ENCODE data around the gene ZNF609.

The ZNF609 gene

GRCh38 chr15:64682255-64682654 is 221.9 kb downstream of the ZNF609 start:
- TF ChIP-seq POU2F2 (IDR thresholded peaks at IDR 0.05; ENCODE audit: low read depth, low read length): no peak
- no peak for TF ChIP-seq SPI1 (IDR thresholded peaks at IDR 0.05; ENCODE audit: low read depth, low read length)
- no peak for TF ChIP-seq POLR2A (IDR thresholded peaks at IDR 0.05; ENCODE audit: low read depth, low read length)
- no peak for TF ChIP-seq PAX5 (IDR thresholded peaks at IDR 0.05; ENCODE audit: insufficient read depth, low read length, severe bottlenecking)
- TF ChIP-seq TAF1 (IDR thresholded peaks at IDR 0.05; ENCODE audit: low read depth, low read length): no peak
- no peak for TF ChIP-seq POLR2AphosphoS5 (IDR thresholded peaks at IDR 0.05; ENCODE audit: low read depth, low read length)
- FAIRE-seq: no peak
- no peak for DNase-seq (ENCODE audit: insufficient read length, low spot score)

GRCh38 chr15:64683378-64683777 is 223.0 kb downstream of the ZNF609 start:
- no peak for TF ChIP-seq POU2F2 (IDR thresholded peaks at IDR 0.05; ENCODE audit: low read depth, low read length)
- TF ChIP-seq TAF1 (IDR thresholded peaks at IDR 0.05; ENCODE audit: low read depth, low read length): no peak
- no peak for TF ChIP-seq POLR2AphosphoS5 (IDR thresholded peaks at IDR 0.05; ENCODE audit: low read depth, low read length)
- TF ChIP-seq POLR2A (IDR thresholded peaks at IDR 0.05; ENCODE audit: low read depth, low read length): no peak
- no peak for TF ChIP-seq SPI1 (IDR thresholded peaks at IDR 0.05; ENCODE audit: low read depth, low read length)
- no peak for TF ChIP-seq PAX5 (IDR thresholded peaks at IDR 0.05; ENCODE audit: insufficient read depth, low read length, severe bottlenecking)
- DNase-seq (ENCODE audit: insufficient read length, low spot score) (no peak), FAIRE-seq (no peak)

- TF ChIP-seq TAF1 (IDR thresholded peaks at IDR 0.05; ENCODE audit: low read depth, low read length) (no peak), SPI1 (IDR thresholded peaks at IDR 0.05; ENCODE audit: low read depth, low read length) (no peak), PAX5 (IDR thresholded peaks at IDR 0.05; ENCODE audit: insufficient read depth, low read length, severe bottlenecking) (no peak), POLR2A (IDR thresholded peaks at IDR 0.05; ENCODE audit: low read depth, low read length) (no peak), POU2F2 (IDR thresholded peaks at IDR 0.05; ENCODE audit: low read depth, low read length) (no peak), POLR2AphosphoS5 (IDR thresholded peaks at IDR 0.05; ENCODE audit: low read depth, low read length) (no peak)
- FAIRE-seq: no peak
- no peak for DNase-seq (ENCODE audit: insufficient read length, low spot score)
These were observed 225.0 kb downstream of the ZNF609 start for GRCh38 chr15:64685230-64685888.

GRCh38 chr15:64686130-64686735 is 225.9 kb downstream of the ZNF609 start:
- no peak for TF ChIP-seq POLR2AphosphoS5 (IDR thresholded peaks at IDR 0.05; ENCODE audit: low read depth, low read length)
- no peak for DNase-seq (ENCODE audit: insufficient read length, low spot score)
- no peak for FAIRE-seq

GRCh38 chr15:64687172-64687571 is 226.8 kb downstream of the ZNF609 start:
- FAIRE-seq (no peak), DNase-seq (ENCODE audit: insufficient read length, low spot score) (no peak)
- no peak for TF ChIP-seq SPI1 (IDR thresholded peaks at IDR 0.05; ENCODE audit: low read depth, low read length)
- TF ChIP-seq POU2F2 (IDR thresholded peaks at IDR 0.05; ENCODE audit: low read depth, low read length): no peak
- no peak for TF ChIP-seq PAX5 (IDR thresholded peaks at IDR 0.05; ENCODE audit: insufficient read depth, low read length, severe bottlenecking)
- no peak for TF ChIP-seq TAF1 (IDR thresholded peaks at IDR 0.05; ENCODE audit: low read depth, low read length)
- no peak for TF ChIP-seq POLR2AphosphoS5 (IDR thresholded peaks at IDR 0.05; ENCODE audit: low read depth, low read length)
- TF ChIP-seq POLR2A (IDR thresholded peaks at IDR 0.05; ENCODE audit: low read depth, low read length): no peak

- DNase-seq (ENCODE audit: insufficient read length, low spot score): no peak
- FAIRE-seq: no peak
- TF ChIP-seq TAF1 (IDR thresholded peaks at IDR 0.05; ENCODE audit: low read depth, low read length) (no peak), POLR2A (IDR thresholded peaks at IDR 0.05; ENCODE audit: low read depth, low read length) (0 out of 2 replicates have a peak, but pooled peaks have one; percentile 21)
These were observed 227.3 kb downstream of the ZNF609 start for GRCh38 chr15:64687688-64688087.

- FAIRE-seq (no peak), DNase-seq (ENCODE audit: insufficient read length, low spot score) (no peak)
- TF ChIP-seq POLR2A (IDR thresholded peaks at IDR 0.05; ENCODE audit: low read depth, low read length) (no peak), PAX5 (IDR thresholded peaks at IDR 0.05; ENCODE audit: insufficient read depth, low read length, severe bottlenecking) (no peak), POLR2AphosphoS5 (IDR thresholded peaks at IDR 0.05; ENCODE audit: low read depth, low read length) (no peak), SPI1 (IDR thresholded peaks at IDR 0.05; ENCODE audit: low read depth, low read length) (no peak), TAF1 (IDR thresholded peaks at IDR 0.05; ENCODE audit: low read depth, low read length) (no peak), POU2F2 (IDR thresholded peaks at IDR 0.05; ENCODE audit: low read depth, low read length) (no peak)
These were observed 228.4 kb downstream of the ZNF609 start for GRCh38 chr15:64688770-64689169.

- FAIRE-seq (no peak), DNase-seq (ENCODE audit: insufficient read length, low spot score) (no peak)
- TF ChIP-seq POU2F2 (IDR thresholded peaks at IDR 0.05; ENCODE audit: low read depth, low read length) (no peak), TAF1 (IDR thresholded peaks at IDR 0.05; ENCODE audit: low read depth, low read length) (no peak), POLR2A (IDR thresholded peaks at IDR 0.05; ENCODE audit: low read depth, low read length) (no peak), POLR2AphosphoS5 (IDR thresholded peaks at IDR 0.05; ENCODE audit: low read depth, low read length) (no peak), PAX5 (IDR thresholded peaks at IDR 0.05; ENCODE audit: insufficient read depth, low read length, severe bottlenecking) (no peak), SPI1 (IDR thresholded peaks at IDR 0.05; ENCODE audit: low read depth, low read length) (no peak)
These were observed 229.6 kb downstream of the ZNF609 start for GRCh38 chr15:64690008-64690407.

- TF ChIP-seq PAX5 (IDR thresholded peaks at IDR 0.05; ENCODE audit: insufficient read depth, low read length, severe bottlenecking) (no peak), SPI1 (IDR thresholded peaks at IDR 0.05; ENCODE audit: low read depth, low read length) (no peak), POLR2A (IDR thresholded peaks at IDR 0.05; ENCODE audit: low read depth, low read length) (no peak), TAF1 (IDR thresholded peaks at IDR 0.05; ENCODE audit: low read depth, low read length) (no peak), POU2F2 (IDR thresholded peaks at IDR 0.05; ENCODE audit: low read depth, low read length) (no peak), POLR2AphosphoS5 (IDR thresholded peaks at IDR 0.05; ENCODE audit: low read depth, low read length) (no peak)
- FAIRE-seq: peak; percentile 54
- DNase-seq (ENCODE audit: insufficient read length, low spot score): no peak
These were observed 230.4 kb downstream of the ZNF609 start for GRCh38 chr15:64690578-64691296.
